Activated CD4-positive, alpha-beta T cell treated with anti-CD3 and anti-CD28 coated beads, Interleukin-2, amount 10 ng/mL, durations not matched to agents 7 days and 5 days (primary cell): ENCODE measurements around the gene ISYNA1. TPM values are rescaled to one million over a fixed set of nuclear protein-coding genes. Genes with fewer than 3 reads are reported as not detected.
A peak's percentile ranks its signal among the peaks of the same experiment; 100 is the strongest.

Experiments
- CTCF ChIA-PET: fragments of 350-600 bp; sonication (Branson Sonifier 250); formaldehyde crosslinking; loops from one replicate; lab custom pipeline; 2021; ENCODE audit warnings: antibody characterized with exemption; lab: Charles Lee
- POLR2A ChIA-PET: fragments of 350-600 bp; sonication (Branson Sonifier 250); formaldehyde crosslinking; loops from one replicate; lab custom pipeline; 2021; ENCODE audit warnings: antibody characterized with exemption; lab: Charles Lee
- DNase-seq: peaks from one replicate; pipeline ENCODE4 v3.0.0-alpha.2; 2020
- H3K27ac Mint-ChIP-seq: one replicate; pipeline ENCODE4 v1.8.0; 2021; ENCODE audit warnings: mild to moderate bottlenecking, moderate library complexity, mixed read lengths
- H3K27me3 Mint-ChIP-seq: one replicate; pipeline ENCODE4 v1.8.0; 2021; ENCODE audit warnings: mixed read lengths
- H3K36me3 Mint-ChIP-seq: one replicate; pipeline ENCODE4 v1.8.0; 2021; ENCODE audit warnings: low read depth, mixed read lengths
- H3K4me1 Mint-ChIP-seq: one replicate; pipeline ENCODE4 v1.8.0; 2021; ENCODE audit warnings: mixed read lengths
- H3K4me3 Mint-ChIP-seq: one replicate; pipeline ENCODE4 v1.8.0; 2021; ENCODE audit warnings: mild to moderate bottlenecking, moderate library complexity, mixed read lengths
- H3K9me3 Mint-ChIP-seq: one replicate; pipeline ENCODE4 v1.8.0; 2021; ENCODE audit warnings: mixed read lengths
- microRNA-seq: library from miRNA; unstranded; fragments of <30 nt; microRNA quantifications from one replicate; pipeline ENCODE4 v1.2.0, GENCODE V29; 2021; ENCODE audit warnings: borderline microRNAs expressed, borderline replicate concordance
- total RNA-seq, 2 experiments: library from RNA; stranded (reverse); gene quantifications; one replicate each; pipeline ENCODE4 v1.2.3, GENCODE V29; 2021

ISYNA1 gene
- total RNA-seq, 2 experiments from 2014 or later, result 10.7 to 12.1 TPM

- H3K27ac Mint-ChIP-seq, result no peak overlapping the region
- peaks cover 63% of the 10 kb centered on the region for H3K27me3 Mint-ChIP-seq
- no peak for DNase-seq
- H3K9me3 Mint-ChIP-seq, result no peaks in the 10 kb centered on the region
- no peaks in the 10 kb centered on the region for H3K36me3 Mint-ChIP-seq
- no peak overlapping the region for H3K4me3 Mint-ChIP-seq
- CTCF ChIA-PET, result interaction anchor here (1.0 to 3.7 kb wide), 9 partner anchors 17 to 173 kb away, joined by 3 to 28 read pairs (median 7); partner anchors contain the start of gene SSBP4
- POLR2A ChIA-PET, result interaction anchor here (0.7 kb wide), 1 partner anchor 110 kb away, joined by 3 read pairs; no protein-coding TSS in a partner anchor
- peaks cover 15% of the 10 kb centered on the region for H3K4me1 Mint-ChIP-seq
Observed at GRCh38 chr19:18389726-18390064, 48.2 kb downstream of the ISYNA1 start.

GRCh38 chr19:18388960-18389725 is 48.8 kb downstream of the ISYNA1 start:
- H3K27me3 Mint-ChIP-seq, result peaks cover 67% of the 10 kb centered on the region
- peak overlapping the region; percentile 34 for H3K4me3 Mint-ChIP-seq
- POLR2A ChIA-PET, result interaction anchor here (0.6 to 0.7 kb wide), 2 partner anchors 27 to 109 kb away, joined by 3 to 6 read pairs; no protein-coding TSS in a partner anchor
- DNase-seq, result no peak
- no peaks in the 10 kb centered on the region for H3K9me3 Mint-ChIP-seq
- CTCF ChIA-PET, result interaction anchor here (0.5 to 3.7 kb wide), 20 partner anchors 8 to 451 kb away, joined by 3 to 28 read pairs (median 4); partner anchors contain the start of genes LRRC25, LSM4 and SSBP4
- no peak overlapping the region for H3K27ac Mint-ChIP-seq
- peaks cover 15% of the 10 kb centered on the region for H3K4me1 Mint-ChIP-seq
- H3K36me3 Mint-ChIP-seq, result no peaks in the 10 kb centered on the region

GRCh38 chr19:18388100-18388959 is 49.6 kb downstream of the ISYNA1 start:
- H3K4me3 Mint-ChIP-seq, result peak overlapping the region; percentile 64
- H3K27me3 Mint-ChIP-seq, result peaks cover 65% of the 10 kb centered on the region
- peaks cover 15% of the 10 kb centered on the region for H3K4me1 Mint-ChIP-seq
- no peaks in the 10 kb centered on the region for H3K36me3 Mint-ChIP-seq
- H3K9me3 Mint-ChIP-seq, result no peaks in the 10 kb centered on the region
- POLR2A ChIA-PET, result interaction anchor here (0.6 kb wide), 2 partner anchors 26 to 67 kb away, joined by 6 read pairs; no protein-coding TSS in a partner anchor
- H3K27ac Mint-ChIP-seq, result no peak overlapping the region
- CTCF ChIA-PET, result interaction anchor here (0.5 to 3.7 kb wide), 27 partner anchors 8 to 452 kb away, joined by 3 to 28 read pairs (median 4); partner anchors contain the start of genes LRRC25, LSM4 and SSBP4
- peak; percentile 75 for DNase-seq

- Mint-ChIP-seq H3K9me3 (no peaks in the 10 kb centered on the region), H3K36me3 (no peaks in the 10 kb centered on the region), H3K4me3 (no peak overlapping the region), H3K4me1 (peaks cover 13% of the 10 kb centered on the region), H3K27ac (peak overlapping the region; percentile 50), H3K27me3 (peaks cover 64% of the 10 kb centered on the region)
- DNase-seq, result no peak
- ChIA-PET POLR2A (no interaction called here), CTCF (interaction anchor here (1.9 to 3.5 kb wide), 2 partner anchors 21 to 28 kb away, joined by 7 to 14 read pairs; no protein-coding TSS in a partner anchor)
Observed at GRCh38 chr19:18386543-18387271, 51.2 kb downstream of the ISYNA1 start.

GRCh38 chr19:18385675-18386542 is 52.0 kb downstream of the ISYNA1 start, which contains the start of gene GDF15:
Gene GDF15 (plus strand): TSS chr19:18386158. CDS start chr19:18386190, 32 bp downstream.
- no peaks in the 10 kb centered on the region for H3K36me3 Mint-ChIP-seq
- ChIA-PET CTCF (interaction anchor here (0.9 to 3.5 kb wide), 2 partner anchors 29 to 180 kb away, joined by 3 to 14 read pairs; no protein-coding TSS in a partner anchor), POLR2A (no interaction called here)
- H3K4me1 Mint-ChIP-seq, result peaks cover 13% of the 10 kb centered on the region
- no peaks in the 10 kb centered on the region for H3K9me3 Mint-ChIP-seq
- H3K27me3 Mint-ChIP-seq, result peaks cover 62% of the 10 kb centered on the region
- no peak within 1 kb of the TSS for H3K4me3 Mint-ChIP-seq
- peak within 1 kb of the TSS; percentile 50 for H3K27ac Mint-ChIP-seq
- DNase-seq, result peak; percentile 21

- ChIA-PET CTCF (interaction anchor here (0.9 kb wide), 1 partner anchor 180 kb away, joined by 3 read pairs; no protein-coding TSS in a partner anchor), POLR2A (no interaction called here)
- no peaks in the 10 kb centered on the region for H3K9me3 Mint-ChIP-seq
Observed at GRCh38 chr19:18385359-18385674, 52.6 kb downstream of the ISYNA1 start.

GRCh38 chr19:18384775-18385174 is 53.2 kb downstream of the ISYNA1 start:
- no peaks in the 10 kb centered on the region for H3K9me3 Mint-ChIP-seq
- H3K4me3 Mint-ChIP-seq, result no peak overlapping the region
- H3K4me1 Mint-ChIP-seq, result peaks cover 15% of the 10 kb centered on the region
- H3K27ac Mint-ChIP-seq, result peak overlapping the region; percentile 41
- ChIA-PET CTCF (interaction anchor here (0.6 kb wide), 1 partner anchor 59 kb away, joined by 3 read pairs; no protein-coding TSS in a partner anchor), POLR2A (no interaction called here)
- peaks cover 52% of the 10 kb centered on the region for H3K27me3 Mint-ChIP-seq
- H3K36me3 Mint-ChIP-seq, result no peaks in the 10 kb centered on the region
- DNase-seq, result no peak

More at GRCh38 chr19:18385359-18385674, 52.6 kb downstream of the ISYNA1 start:
- no peak overlapping the region for H3K27ac Mint-ChIP-seq
- DNase-seq, result no peak
- no peak overlapping the region for H3K4me3 Mint-ChIP-seq
- peaks cover 13% of the 10 kb centered on the region for H3K4me1 Mint-ChIP-seq
- no peaks in the 10 kb centered on the region for H3K36me3 Mint-ChIP-seq
- H3K27me3 Mint-ChIP-seq, result peaks cover 57% of the 10 kb centered on the region

Small RNAs within 50 kb of the gene (microRNA-seq; reads per million reads assigned to microRNA genes)
- not detected for gene MIR3189

Other genes starting within 250 kb of the ISYNA1 start
- 1 to 10 TPM; 6.1 to 6.5 TPM for gene MPV17L2, start 244.9 kb downstream of the ISYNA1 start, total RNA-seq
- 1 to 10 TPM; 4.0 to 5.2 TPM for gene RAB3A, start 234.1 kb downstream of the ISYNA1 start, total RNA-seq
- gene PDE4C, start 211.7 kb downstream of the ISYNA1 start, total RNA-seq, result under 1 TPM in 1 of 2 experiments, not detected in 1; 0.15 TPM
- gene IQCN, start 163.7 kb downstream of the ISYNA1 start, total RNA-seq, result 1 to 10 TPM; 6.3 to 7.2 TPM
- gene JUND, start 156.5 kb downstream of the ISYNA1 start, total RNA-seq, result 100 to 1,000 TPM; 343 to 347 TPM
- 100 to 1,000 TPM; 156 to 181 TPM for gene LSM4, start 115.1 kb downstream of the ISYNA1 start, total RNA-seq
- 10 to 100 TPM; 24.1 to 24.8 TPM for gene PGPEP1, start 97.5 kb downstream of the ISYNA1 start, total RNA-seq
- gene GDF15, start 52.0 kb downstream of the ISYNA1 start, total RNA-seq, result not detected
- not detected for gene LRRC25, start 40.5 kb downstream of the ISYNA1 start, total RNA-seq
- 100 to 1,000 TPM; 112 to 123 TPM for gene SSBP4, start 18.7 kb downstream of the ISYNA1 start, total RNA-seq
- 10 to 100 TPM; 20.3 to 20.9 TPM for gene ELL, start 83.9 kb upstream of the ISYNA1 start, total RNA-seq
- gene FKBP8, start 105.4 kb upstream of the ISYNA1 start, total RNA-seq, result 100 to 1,000 TPM; 185 to 206 TPM
- 10 to 100 TPM; 95.4 to 100.0 TPM for gene KXD1, start 119.7 kb upstream of the ISYNA1 start, total RNA-seq
- 1,000 to 10,000 TPM; 1,627 to 1,778 TPM for gene UBA52, start 133.7 kb upstream of the ISYNA1 start, total RNA-seq
- gene REX1BD, start 150.7 kb upstream of the ISYNA1 start, total RNA-seq, result 10 to 100 TPM; 73.0 to 85.2 TPM
- not detected for gene CRLF1, start 168.7 kb upstream of the ISYNA1 start, total RNA-seq
- gene TMEM59L, start 174.7 kb upstream of the ISYNA1 start, total RNA-seq, result under 1 TPM in 1 of 2 experiments, not detected in 1; 0.12 TPM
- gene KLHL26, start 198.9 kb upstream of the ISYNA1 start, total RNA-seq, result 10 to 100 TPM in 1 of 2 experiments, 1 to 10 TPM in 1; 10.0 to 11.4 TPM
- 10 to 100 TPM; 10.2 to 10.3 TPM for gene CRTC1, start 245.5 kb upstream of the ISYNA1 start, total RNA-seq